MCF 10A (cell line): ENCODE results near the gene SYT1. TPM values are rescaled to one million over a fixed set of nuclear protein-coding genes. Genes with fewer than 3 reads are reported as not detected.

ENCODE experiments used
- BruUV-seq: library from RNA; stranded (reverse); fragments of 400-500 nt; replicated peaks from 2 replicates; lab custom pipeline; 2021; lab: Mats Ljungman, UMichigan
- CTCF ChIA-PET: fragments of 300-600 bp; sonication (Branson Sonifier 250); formaldehyde crosslinking; extraction: SDS; loops from one replicate; lab custom pipeline; 2021; ENCODE audit warnings: antibody characterized with exemption, inconsistent platforms; lab: Yijun Ruan, JAX
- POLR2A ChIA-PET: fragments of 300-600, 350-650 bp; sonication (Branson Sonifier 250); formaldehyde crosslinking; extraction: SDS; loops from one replicate; lab custom pipeline; 2020; ENCODE audit warnings: antibody characterized with exemption, inconsistent platforms; lab: Yijun Ruan, JAX
- DNase-seq: peaks from one replicate; pipeline ENCODE4 v3.0.0-alpha.2; 2018; ENCODE audit not compliant: unreplicated experiment
- H3K27ac Mint-ChIP-seq: one replicate; pipeline ENCODE4 v1.8.0; 2022; ENCODE audit warnings: mild to moderate bottlenecking, low read depth, mixed read lengths; ENCODE audit not compliant: unreplicated experiment
- H3K27me3 Mint-ChIP-seq: one replicate; pipeline ENCODE4 v1.8.0; 2022; ENCODE audit warnings: mixed read lengths; ENCODE audit not compliant: insufficient read depth, unreplicated experiment
- H3K36me3 Mint-ChIP-seq: one replicate; pipeline ENCODE4 v1.8.0; 2022; ENCODE audit warnings: mild to moderate bottlenecking, moderate library complexity, mixed read lengths; ENCODE audit not compliant: insufficient read depth, unreplicated experiment
- H3K4me1 Mint-ChIP-seq: one replicate; pipeline ENCODE4 v1.8.0; 2022; ENCODE audit warnings: mixed read lengths; ENCODE audit not compliant: insufficient read depth, unreplicated experiment
- H3K4me3 Mint-ChIP-seq: one replicate; pipeline ENCODE4 v1.8.0; 2022; ENCODE audit warnings: mild to moderate bottlenecking, moderate library complexity, mixed read lengths; ENCODE audit not compliant: unreplicated experiment
- H3K9me3 Mint-ChIP-seq: one replicate; pipeline ENCODE4 v1.8.0; 2022; ENCODE audit warnings: mixed read lengths; ENCODE audit not compliant: unreplicated experiment
- CTCF ChIP-seq: fragments of 200-600 bp; IDR thresholded peaks from one replicate; pipeline ENCODE4 v1.8.0; 2022; ENCODE audit warnings: antibody characterized with exemption, mild to moderate bottlenecking; ENCODE audit not compliant: unreplicated experiment
- intact Hi-C: fragments of 100-400 bp; cut with micrococcal nuclease; formaldehyde crosslinking; loops from 2 replicates; pipeline ENCODE4 v1.14.1; 2022
- total RNA-seq: library from RNA; stranded (reverse); gene quantifications from 2 replicates; pipeline ENCODE4 v1.2.3, GENCODE V29; 2022

The SYT1 gene
- total RNA-seq, 1 experiment from 2014 or later = 7.4 TPM

- no TSS peak for BruUV-seq
- H3K27ac Mint-ChIP-seq = no peak overlapping the region
- H3K27me3 Mint-ChIP-seq = no peaks in the 10 kb centered on the region
- no peak overlapping the region for H3K4me3 Mint-ChIP-seq
- H3K9me3 Mint-ChIP-seq = no peaks in the 10 kb centered on the region
- intact Hi-C loops = no loop called here
- ChIA-PET CTCF (interaction anchor here (0.6 to 1.1 kb wide), 4 partner anchors 17 to 1203 kb away, joined by 3 read pairs; no protein-coding TSS in a partner anchor), POLR2A (no interaction called here)
- H3K36me3 Mint-ChIP-seq = peaks cover 4% of the 10 kb centered on the region
- no peak for TF ChIP-seq CTCF
- no peaks in the 10 kb centered on the region for H3K4me1 Mint-ChIP-seq
- DNase-seq = no peak
Observed at GRCh38 chr12:79393842-79394241, 529.3 kb downstream of the SYT1 start.

- intact Hi-C loops = no loop called here
- H3K36me3 Mint-ChIP-seq = peaks cover 4% of the 10 kb centered on the region
- H3K4me1 Mint-ChIP-seq = no peaks in the 10 kb centered on the region
- CTCF ChIA-PET = interaction anchor here (0.6 to 1.1 kb wide), 2 partner anchors 22 to 590 kb away, joined by 3 to 5 read pairs; no protein-coding TSS in a partner anchor
- no peak for DNase-seq
- no peak for TF ChIP-seq CTCF
- no TSS peak for BruUV-seq
- H3K27me3 Mint-ChIP-seq = no peaks in the 10 kb centered on the region
- no peak overlapping the region for H3K27ac Mint-ChIP-seq
- no peaks in the 10 kb centered on the region for H3K9me3 Mint-ChIP-seq
- POLR2A ChIA-PET = interaction anchor here (1.0 kb wide), 1 partner anchor 9 kb away, joined by 3 read pairs; no protein-coding TSS in a partner anchor
- H3K4me3 Mint-ChIP-seq = no peak overlapping the region
Observed at GRCh38 chr12:79397609-79398008, 533.0 kb downstream of the SYT1 start.

GRCh38 chr12:79400481-79400880 lies 535.9 kb downstream of the SYT1 start:
- no peak overlapping the region for H3K27ac Mint-ChIP-seq
- no peak overlapping the region for H3K4me3 Mint-ChIP-seq
- H3K4me1 Mint-ChIP-seq = no peaks in the 10 kb centered on the region
- peaks cover 4% of the 10 kb centered on the region for H3K36me3 Mint-ChIP-seq
- ChIA-PET POLR2A (interaction anchor here (0.7 kb wide), 1 partner anchor 55 kb away, joined by 3 read pairs; no protein-coding TSS in a partner anchor), CTCF (no interaction called here)
- intact Hi-C loops = no loop called here
- no peaks in the 10 kb centered on the region for H3K9me3 Mint-ChIP-seq
- no TSS peak for BruUV-seq
- DNase-seq = no peak
- TF ChIP-seq CTCF = no peak
- H3K27me3 Mint-ChIP-seq = no peaks in the 10 kb centered on the region

GRCh38 chr12:79402606-79403005 lies 538.0 kb downstream of the SYT1 start:
- H3K4me1 Mint-ChIP-seq = no peaks in the 10 kb centered on the region
- no peaks in the 10 kb centered on the region for H3K9me3 Mint-ChIP-seq
- DNase-seq = no peak
- TF ChIP-seq CTCF = no peak
- H3K36me3 Mint-ChIP-seq = no peaks in the 10 kb centered on the region
- H3K27ac Mint-ChIP-seq = no peak overlapping the region
- ChIA-PET CTCF (interaction anchor here (0.5 to 0.7 kb wide), 3 partner anchors 10 to 1728 kb away, joined by 3 read pairs; no protein-coding TSS in a partner anchor), POLR2A (no interaction called here)
- H3K27me3 Mint-ChIP-seq = no peaks in the 10 kb centered on the region
- no peak overlapping the region for H3K4me3 Mint-ChIP-seq
- BruUV-seq = no TSS peak
- intact Hi-C loops = no loop called here
